ENCODE data around the gene CFAP299.
"Not testable (repeated sequence)": the region's sequence is repeated elsewhere in the genome, so short reads cannot be mapped to it uniquely, and the experiment has no call there.

The CFAP299 gene

DNA sequence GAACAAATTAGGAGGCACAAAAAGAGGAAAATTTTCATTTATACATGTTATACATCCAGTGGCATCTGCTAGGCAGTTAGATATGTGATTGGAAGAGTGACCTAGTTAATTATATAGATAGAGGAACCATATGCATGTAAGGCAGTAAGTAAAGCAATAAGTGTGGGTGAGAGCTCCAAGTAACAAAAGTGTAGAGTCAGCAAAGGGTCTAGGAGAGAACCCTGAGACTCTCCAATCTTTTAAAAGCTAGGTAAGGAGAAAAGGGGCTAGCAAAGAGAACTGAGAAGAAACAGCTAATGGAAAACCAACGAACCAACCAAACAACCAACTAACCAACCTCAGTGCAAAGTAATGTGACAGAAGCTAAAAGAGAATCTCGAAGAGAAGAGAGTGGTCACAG, 3.8 kb upstream of the CFAP299 start:
- DNase-seq (ENCODE audit: low read depth): no peak

DNA sequence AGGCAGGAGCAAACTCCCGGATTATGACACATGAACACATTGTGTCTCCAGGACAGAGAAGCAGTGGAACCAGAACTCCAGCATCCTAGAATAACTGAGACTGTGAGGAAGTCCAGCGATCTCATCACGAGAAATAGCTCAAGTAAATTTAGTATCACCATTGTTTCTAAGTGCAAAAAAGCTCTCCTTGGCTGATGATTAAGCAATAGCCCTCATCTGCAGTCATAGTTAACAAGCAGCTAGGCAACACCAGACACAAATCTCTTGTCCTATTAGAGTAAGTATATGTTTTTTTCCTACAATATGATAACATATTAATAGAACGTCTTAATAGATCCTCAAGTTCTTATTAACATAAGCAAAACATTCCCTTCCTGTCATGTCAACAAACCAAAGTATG, 2.4 kb upstream of the CFAP299 start:
- DNase-seq (ENCODE audit: low read depth): no peak

DNA sequence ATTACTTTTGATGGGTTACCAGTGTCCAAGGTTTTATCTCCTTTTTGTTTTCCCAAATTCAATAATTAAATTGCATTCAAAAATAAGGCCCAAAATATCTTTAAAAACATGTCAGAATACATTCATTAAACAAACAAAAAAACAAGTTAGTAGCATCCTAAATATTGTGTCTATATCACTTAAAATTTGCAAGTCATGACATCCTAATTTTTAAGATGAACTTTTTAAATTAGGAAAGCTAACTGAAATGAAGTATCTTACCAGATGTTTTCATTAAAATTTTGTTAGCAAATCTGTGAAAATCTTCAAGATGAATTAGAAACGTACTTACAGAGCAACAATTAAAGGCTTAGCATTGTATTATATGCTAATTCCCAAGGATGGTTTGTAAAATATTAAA, 962 bp upstream of the CFAP299 start:
- no peak for DNase-seq (ENCODE audit: low read depth)

DNA sequence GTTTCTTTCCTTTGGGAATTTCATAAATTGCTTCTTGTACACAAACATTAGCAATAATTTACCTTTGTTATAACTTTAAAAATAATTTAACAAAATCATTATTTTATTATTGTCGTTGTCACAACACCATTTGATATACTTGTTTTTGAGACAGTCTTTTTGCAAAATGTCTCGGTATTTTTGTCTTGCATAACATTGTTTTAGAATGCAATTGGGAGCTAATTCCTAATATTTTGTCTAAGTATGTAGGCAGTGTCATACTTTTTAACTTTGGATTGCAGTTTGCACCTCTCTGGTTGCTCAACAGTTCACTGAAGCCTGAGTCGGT, 340 bp upstream of the CFAP299 start:
- DNase-seq (ENCODE audit: low read depth): no peak

DNA sequence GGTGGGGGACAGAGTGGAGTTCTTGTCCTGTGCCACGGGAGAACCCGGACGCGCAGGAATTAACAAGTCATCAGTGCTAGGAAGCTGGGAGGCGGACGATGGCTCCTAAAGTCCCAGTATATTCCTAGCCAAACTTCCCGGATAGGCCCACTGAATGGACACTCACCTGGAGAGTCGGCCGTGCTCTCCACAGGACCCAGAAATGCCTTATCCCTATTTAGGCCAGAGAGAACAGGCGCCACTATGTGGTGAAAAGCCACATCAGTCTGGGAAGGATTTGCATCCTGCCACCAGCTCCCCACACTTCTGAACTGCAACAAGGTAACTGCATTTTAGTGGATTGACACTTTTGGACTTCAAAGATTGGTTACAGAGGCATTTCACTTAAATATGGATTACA, 1.1 kb downstream of the CFAP299 start:
- DNase-seq (ENCODE audit: low read depth): no peak

DNA sequence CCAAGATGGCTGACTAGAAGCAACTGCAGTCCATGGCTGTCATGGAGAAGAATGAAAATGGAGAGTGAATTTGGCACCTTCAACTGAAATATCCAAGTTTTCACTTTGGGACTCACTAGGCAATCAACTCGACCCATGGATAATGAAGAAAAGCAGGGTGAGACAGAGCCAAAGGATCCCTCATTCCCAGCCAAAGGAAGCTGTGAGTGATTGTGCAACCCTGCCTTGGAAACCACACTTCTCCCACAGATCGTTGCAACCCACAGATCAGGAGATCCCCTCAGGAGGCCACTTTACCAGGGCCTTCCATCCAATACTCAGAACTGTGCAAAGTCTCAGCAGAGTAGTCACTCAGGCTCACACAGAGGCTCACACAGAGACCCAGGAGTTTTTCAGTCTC, 4.5 kb downstream of the CFAP299 start:
- no peak for DNase-seq (ENCODE audit: low read depth)

DNA sequence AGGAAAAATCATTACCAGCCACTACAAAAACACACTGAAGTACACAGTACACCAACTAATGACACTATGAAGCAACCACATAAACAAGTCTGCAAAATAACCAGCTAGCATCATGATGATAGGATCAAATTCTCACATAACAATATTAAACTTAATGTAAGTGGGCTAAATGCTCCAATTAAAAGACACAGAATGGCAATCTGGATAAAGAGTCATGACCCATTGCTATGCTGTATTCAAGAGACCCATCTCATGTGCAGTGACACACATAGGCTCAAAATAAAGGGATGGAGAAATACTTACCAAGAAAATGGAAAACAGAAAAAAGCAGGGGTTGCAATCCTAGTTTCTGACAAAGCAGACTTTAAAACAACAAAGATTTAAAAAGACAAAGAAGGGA, 7.2 kb downstream of the CFAP299 start:
- not testable (repeated sequence) for DNase-seq (ENCODE audit: low read depth)

DNA sequence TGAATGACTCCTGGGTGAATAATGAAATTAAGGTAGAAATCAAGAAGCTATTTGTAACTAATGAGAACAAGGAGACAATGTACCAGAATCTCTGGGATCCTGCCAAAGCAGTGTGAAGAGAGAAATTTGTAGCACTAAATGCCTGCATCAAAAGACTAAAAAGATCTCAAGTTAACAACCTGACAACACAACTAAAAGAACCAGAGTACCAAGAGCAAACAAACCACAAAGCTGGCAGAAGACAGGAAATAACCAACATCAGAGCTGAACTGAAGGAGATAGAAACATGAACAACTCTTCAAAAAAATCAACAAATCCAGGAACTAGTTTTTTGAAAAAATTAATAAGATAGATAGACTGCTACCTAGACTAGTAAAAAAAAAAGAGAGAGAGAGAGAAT, 8.4 kb downstream of the CFAP299 start:
- DNase-seq (ENCODE audit: low read depth): no peak

DNA sequence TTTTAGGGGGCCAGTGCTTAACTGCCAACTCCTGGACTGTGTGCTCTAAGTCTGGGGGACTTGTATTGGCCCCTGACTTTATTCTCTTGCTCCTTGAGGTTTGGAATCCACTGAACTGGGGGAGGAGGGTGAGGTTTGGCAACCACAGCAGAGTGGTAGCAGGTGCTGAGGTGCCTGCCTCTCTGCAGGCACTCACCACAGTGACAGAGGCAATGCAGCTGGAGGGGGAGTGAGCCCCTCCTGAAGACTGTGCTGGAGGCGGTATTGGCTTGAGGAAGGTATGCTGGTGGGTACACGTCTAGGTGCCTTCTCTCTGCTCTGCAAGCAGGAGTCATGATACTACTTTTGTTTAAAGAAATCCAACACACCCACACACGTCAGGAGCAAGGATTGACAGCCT, 24.6 kb downstream of the CFAP299 start:
- DNase-seq (ENCODE audit: low read depth): no peak

DNA sequence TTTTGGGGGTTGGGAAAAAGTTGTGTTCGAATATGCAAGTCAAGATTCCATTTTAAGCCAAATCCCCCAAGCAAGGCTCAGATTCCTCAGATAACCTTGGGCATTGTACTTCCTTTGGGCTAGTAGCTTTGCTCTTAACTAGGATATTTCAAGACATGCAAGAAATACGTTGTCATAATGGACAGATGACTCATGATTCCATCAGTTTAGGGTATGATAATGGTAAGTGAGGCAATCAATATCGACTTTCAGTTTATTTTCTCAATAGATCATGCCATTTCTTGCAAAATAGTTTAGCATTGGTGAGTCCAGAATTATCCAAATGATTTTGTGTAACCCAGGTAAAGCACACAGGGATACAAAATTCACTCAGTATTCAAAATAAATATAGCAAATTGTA, 25.4 kb downstream of the CFAP299 start:
- no peak for DNase-seq (ENCODE audit: low read depth)

DNA sequence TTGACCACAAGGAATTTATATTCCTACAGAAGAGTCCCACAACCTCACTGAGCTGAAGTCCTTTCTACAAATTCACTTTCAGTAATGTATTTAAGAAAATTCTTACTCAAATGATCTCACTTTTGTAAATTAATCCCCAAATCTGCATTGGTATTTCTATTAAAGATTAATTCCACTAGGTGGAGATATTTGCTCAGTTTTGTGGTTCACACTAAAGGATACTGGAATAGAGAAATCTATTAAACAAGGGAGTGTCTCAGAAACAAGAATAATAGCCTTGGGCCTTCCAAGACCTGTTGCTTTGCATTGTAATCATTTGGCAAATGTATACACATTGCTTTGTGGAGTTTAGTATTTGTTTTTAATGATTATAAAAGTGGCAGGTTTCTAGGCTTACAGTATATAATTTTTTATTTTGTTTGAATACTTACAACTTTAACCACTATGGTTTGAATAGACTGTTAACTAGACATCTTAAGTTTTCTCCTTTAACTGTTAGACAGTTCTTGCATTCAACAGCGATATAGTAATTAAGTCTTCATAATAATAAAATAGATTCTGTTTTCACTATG, 25.9 kb downstream of the CFAP299 start:
- DNase-seq (ENCODE audit: low read depth): no peak

DNA sequence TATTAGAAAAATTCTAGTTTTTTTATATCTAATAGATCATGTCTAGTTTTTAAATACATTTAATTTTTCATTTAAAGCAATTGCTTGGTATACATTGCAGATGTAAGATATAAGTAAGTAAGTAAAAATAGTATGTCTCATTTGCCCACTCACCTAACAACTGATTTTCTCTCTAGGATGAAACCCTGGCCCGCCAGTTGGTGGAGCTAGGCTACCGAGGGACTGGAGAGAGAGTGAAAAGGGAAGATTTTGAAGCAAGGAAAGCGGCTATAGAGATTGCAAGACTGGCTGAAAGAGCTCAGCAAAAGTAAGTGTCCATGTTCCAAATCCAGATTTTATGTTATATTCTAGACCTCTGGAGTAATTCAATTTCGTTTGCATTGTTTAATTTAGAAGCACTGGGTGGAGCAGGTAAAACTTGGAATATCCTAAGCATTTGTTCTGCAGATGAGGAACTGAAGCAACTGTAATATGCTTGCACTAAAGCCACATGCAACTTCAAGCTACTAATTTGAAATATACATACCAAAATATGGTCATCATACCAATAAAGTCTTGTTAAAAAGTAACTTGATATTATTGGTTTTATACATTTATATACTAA, 27.1 kb downstream of the CFAP299 start:
- no peak for DNase-seq (ENCODE audit: low read depth)

DNA sequence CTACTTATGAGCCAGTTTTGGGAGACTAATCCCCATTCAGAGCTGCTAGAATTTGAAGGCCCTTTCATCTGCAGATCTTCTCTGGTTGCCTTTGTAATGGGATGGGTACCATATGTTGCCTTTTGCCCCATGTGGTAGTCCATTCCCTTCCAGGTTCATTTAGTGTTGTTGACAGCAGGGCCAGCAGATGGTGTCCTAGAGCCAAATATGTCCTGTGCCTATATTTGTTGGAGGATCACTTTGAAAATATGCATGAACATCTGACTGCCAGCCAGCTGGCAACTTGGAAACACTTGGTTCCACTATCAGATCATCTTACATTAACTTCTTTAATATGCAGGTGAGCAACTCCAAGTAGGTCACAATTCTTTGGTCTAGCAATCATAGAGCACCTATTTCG, 30.4 kb downstream of the CFAP299 start:
- no peak for DNase-seq (ENCODE audit: low read depth)

DNA sequence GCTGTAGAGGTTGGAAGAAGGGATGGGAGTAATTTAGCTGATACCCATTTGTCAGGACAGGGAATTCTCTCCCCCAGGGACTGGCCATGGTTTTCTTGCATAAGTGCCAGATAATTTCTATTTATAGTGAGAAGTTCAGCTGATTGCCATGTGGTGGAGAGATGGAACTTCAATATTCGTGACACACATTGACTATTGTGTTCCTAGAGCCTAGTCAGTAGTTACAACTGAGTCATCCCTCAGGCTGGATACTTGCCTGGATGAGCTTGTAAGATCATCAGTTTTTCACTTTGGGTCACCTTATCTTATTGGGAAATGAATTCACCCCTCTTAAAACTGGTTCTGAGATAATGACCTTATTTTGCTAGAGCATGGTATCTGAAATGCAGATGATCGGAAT, 32.2 kb downstream of the CFAP299 start:
- no peak for DNase-seq (ENCODE audit: low read depth)

DNA sequence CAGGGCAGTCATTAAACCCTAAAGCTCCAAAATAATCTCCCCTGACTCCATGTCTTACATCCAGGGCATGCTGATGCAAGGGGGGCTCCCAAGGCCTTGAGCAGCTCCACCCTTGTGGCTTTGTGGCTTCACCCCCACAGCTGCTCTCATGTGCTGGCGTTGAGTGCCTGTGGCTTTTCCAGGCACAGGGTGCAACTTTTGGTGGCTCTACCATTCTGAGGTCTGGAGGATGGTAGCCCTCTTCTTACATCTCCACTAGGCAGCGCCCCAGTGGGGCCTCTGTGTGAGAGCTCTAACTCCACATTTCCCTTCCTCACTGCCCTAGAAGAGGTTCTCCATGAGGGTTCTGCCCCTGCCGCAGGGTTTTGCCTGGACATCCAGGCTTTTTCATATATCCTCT, 35.1 kb downstream of the CFAP299 start:
- DNase-seq (ENCODE audit: low read depth): no peak

DNA sequence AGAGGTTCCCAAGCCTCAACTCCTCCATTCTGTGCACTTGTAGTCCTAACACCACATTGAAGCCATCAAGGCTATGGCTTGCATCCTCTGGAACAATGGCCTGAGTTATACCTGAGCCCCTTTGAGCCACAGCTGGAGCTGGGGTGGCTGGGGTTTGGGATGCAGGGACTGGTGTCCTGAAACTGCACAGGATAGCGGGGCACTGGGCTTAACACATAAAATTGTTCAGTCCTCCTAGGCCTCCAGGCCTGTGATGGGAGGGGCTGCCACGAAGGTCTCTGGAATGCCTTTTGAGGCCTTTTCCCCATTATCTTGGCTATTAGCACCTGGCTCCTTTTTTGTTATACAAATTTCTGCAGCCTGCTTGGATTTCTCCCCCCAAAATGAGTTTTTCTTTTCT, 35.5 kb downstream of the CFAP299 start:
- no peak for DNase-seq (ENCODE audit: low read depth)

DNA sequence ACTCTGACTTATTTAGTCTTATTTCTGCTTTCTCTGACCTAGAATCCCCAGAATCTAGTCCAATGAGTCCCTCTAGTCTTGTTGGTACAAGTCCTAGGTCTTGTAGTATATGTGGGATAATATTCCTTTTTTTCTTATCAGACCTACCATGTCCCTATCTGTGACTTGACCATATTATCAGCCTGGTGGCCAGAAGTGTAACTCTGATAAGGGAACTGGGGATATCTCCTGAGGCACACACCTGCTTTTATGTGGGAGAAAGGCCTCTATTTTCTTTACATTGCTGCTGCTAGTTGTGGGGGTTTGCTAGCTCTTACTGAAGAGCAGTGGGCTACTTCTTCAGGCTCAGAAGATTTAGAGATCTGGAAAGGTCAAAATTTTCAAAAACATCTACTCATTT, 38.6 kb downstream of the CFAP299 start:
- no peak for DNase-seq (ENCODE audit: low read depth)

DNA sequence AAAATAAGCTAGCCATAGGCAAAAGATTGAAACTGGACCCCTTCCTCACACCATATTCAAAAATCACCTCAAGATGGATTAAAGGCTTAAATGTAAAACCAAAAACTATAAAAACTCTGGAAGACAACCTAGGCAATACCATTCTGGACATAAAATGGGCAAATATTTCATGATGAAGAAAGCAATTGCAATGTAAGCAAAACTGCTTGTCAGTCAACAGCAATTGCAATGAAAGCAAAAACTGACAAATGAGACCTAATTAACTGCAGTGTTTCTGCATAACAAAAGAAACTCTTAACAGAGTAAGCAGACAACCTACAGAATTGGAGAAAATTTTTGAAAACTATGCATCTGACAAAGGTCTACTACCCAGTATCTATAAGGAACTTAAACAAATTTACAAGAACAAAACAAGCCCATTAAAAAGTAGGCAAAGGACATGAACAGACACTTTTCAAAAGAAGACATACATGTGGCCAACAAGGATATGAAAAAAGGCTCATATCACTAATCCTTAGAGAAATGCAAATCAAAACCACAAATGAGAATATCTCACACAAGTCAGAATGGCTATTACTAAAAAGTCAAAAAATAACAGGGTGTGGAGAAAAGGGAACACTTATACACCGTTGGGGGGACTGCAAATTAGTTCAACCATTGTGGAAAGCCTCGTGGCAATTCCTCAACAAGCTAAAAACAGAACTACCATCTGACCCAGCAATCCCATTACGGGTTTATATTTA, 46.7 kb downstream of the CFAP299 start:
- DNase-seq (ENCODE audit: low read depth): no peak

DNA sequence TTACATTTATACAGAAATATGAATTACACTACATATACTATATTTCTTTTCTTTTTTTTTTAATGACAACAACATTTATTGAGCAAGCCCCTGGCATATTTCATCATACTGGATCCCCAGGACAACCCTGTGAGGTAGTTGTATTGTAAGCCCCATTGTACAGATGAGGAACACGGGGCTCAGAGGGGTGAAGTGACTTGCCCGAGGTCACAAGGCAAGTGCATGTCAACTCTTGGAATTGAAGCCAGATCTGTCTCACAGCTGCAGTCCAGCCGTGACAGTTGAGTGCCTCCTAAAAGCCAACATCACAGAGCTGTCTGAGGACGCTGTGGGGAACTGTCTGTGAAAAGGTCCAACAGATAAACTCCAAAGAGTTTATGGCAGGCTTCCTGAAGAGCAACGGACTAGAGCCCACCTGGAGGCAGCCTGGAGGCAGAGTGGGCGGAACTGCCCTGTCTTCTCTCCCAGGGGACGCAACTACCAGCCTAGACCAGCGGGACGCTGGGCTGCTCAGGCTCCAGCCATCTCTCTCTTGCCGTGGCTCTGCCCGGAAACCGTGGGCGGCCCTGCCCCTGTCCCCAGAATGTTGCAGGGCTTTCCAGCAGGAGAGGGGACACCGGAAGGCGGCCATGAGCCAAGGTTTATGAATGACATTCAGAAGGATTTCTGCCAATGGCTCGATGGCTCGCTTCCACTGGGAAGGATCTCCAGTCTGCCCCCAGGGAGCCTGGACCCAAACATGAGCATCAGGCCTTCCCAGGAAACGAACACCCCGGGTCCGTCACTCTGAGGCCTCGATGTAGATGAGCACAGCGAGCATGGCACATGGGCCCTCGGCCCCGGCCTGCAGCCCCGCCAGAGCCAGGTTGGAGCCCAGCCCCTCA, 50.1 kb downstream of the CFAP299 start:
- no peak for DNase-seq (ENCODE audit: low read depth)

DNA sequence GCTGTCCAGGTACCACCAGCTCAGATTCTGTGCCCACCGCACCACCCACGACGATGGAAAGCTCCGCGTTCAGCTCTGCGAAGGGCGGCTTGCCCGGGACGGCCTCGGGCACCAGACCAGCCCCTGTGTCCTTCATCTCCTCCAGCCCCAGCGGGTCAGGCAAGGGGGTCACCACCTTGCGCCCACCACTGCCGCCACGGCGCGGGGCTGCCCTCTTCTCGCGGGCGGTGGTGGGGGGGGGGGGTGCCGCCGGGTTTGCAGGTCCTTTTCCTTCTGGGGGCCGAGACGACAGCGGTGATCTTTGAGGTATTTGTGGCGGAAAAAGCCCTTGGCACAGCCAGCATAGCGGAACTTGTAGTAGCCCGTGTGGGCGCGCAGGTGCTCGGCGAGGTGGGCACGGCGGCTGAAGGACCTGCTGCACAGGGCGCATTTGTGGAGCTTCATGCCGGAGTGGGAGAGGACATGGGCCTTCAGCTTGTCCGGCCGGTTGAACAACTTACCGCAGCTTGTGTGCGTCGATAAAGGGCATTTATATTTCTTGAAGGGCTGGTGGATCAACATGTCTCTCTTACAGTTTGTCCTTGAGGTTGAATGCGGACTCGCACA, 50.9 kb downstream of the CFAP299 start:
- no peak for DNase-seq (ENCODE audit: low read depth)

DNA sequence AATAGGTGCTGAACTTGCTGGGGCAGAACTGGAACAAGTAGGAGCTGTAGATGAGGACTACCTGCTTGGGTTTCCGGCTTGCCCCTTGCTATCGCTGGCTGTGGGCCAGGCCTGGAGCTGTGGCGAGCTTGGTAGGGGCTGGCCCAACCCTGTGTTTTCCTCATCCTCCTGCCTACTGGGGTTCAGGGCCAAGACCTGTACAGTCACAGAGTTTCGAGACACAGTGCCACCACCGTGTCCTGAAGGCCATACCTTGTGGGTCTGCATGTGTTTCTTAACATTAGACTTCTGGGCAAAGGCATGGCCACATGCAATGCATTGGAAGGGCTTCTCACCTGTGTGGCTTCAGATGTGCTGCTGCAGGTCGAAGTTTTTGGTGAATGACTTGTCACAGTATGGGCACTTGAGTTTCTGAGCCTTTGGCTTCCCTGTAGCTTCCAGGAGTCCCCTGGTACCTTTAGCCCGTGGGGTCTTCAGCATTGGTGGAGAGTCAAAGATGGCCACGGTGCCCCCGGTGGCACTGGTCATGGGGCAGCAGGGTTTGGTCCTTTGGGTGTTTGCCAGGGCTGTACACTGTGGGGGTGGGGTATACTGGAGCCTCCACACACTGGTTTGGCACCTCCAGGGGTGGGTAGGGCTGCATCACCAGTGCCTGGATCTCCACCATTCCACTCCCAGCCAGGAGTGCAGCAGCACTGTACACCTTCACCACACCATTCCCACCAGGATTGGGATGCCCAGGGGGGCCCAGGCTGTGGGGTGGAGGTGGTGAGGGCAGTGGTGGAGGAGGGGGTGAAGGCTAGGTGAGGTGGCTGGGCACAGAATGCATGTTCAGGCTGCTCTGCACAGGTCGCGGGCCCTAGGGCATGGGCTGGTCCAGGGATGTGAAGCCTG, 52.1 kb downstream of the CFAP299 start:
- no peak for DNase-seq (ENCODE audit: low read depth)

DNA sequence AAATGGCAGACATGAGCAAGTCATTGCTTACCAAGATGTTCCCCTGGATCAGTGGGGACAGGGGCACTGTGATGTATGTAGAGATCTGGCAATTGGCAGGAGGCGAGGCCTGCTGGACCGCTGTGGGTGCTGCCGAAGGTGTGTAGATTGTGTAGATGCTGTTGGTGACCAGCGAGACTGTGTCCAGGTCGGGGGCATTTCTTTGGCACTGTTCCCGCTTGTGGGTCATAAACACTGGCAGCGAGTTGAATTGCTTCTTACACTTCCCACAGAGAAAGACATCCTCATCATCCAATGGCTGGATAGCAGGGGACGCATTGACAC, 52.7 kb downstream of the CFAP299 start:
- DNase-seq (ENCODE audit: low read depth): no peak

Data from CMK (cell line).